Endothelial cell of umbilical vein (primary cell): ENCODE data around the gene SLC35E4. TPM values are rescaled to one million over a fixed set of nuclear protein-coding genes. Genes with fewer than 3 reads are reported as not detected.

Experiments used
- BruUV-seq: library from RNA; stranded (reverse); fragments of 400-500 nt; replicated peaks from 2 replicates; lab custom pipeline; 2021; lab: Mats Ljungman, UMichigan
- CTCF ChIA-PET: fragments of 300-600, 350-600 bp; sonication (Branson Sonifier 250); formaldehyde crosslinking; loops from one replicate; lab custom pipeline; 2021; ENCODE audit warnings: antibody characterized with exemption, inconsistent platforms; lab: Charles Lee
- POLR2A ChIA-PET: fragments of 300-600, 350-600 bp; sonication (Branson Sonifier 250); formaldehyde crosslinking; loops from one replicate; lab custom pipeline; 2021; ENCODE audit warnings: antibody characterized with exemption, inconsistent platforms; lab: Charles Lee
- DNase-seq: peaks from one replicate; pipeline ENCODE4 v3.0.0-alpha.2; 2011; ENCODE audit warnings: low read depth, low spot score
- FAIRE-seq: peaks from 2 replicates; lab custom pipeline; 2011; peaks lifted over from hg19 to GRCh38; lab: Jason Lieb, UNC
- H2AFZ ChIP-seq: 2 replicates; pipeline ENCODE4 v1.6.0; 2012; ENCODE audit warnings: low read depth, low read length, control low read depth, inconsistent platforms
- H3K27ac ChIP-seq: 2 replicates; pipeline ENCODE4 v1.5.1; 2011; ENCODE audit warnings: low read depth, mild to moderate bottlenecking, control low read depth, low read length, moderate library complexity; ENCODE audit not compliant: insufficient read depth
- H3K27me3 ChIP-seq, 2 experiments: 2 replicates each; pipeline versions ENCODE4 v1.6.0 to v1.6.1; 2011; ENCODE audit warnings: low read length in 2 of 2, mixed read lengths in 1 of 2; ENCODE audit not compliant: control insufficient read depth in 2 of 2, insufficient read depth in 2 of 2
- H3K36me3 ChIP-seq, 2 experiments: 2 replicates in 1 of 2; 3 replicates in 1 of 2; pipeline ENCODE4 v1.5.1; 2011; ENCODE audit warnings: low read length in 2 of 2, mild to moderate bottlenecking in 1 of 2, moderate library complexity in 1 of 2; ENCODE audit not compliant: control insufficient read depth in 2 of 2, insufficient read depth in 2 of 2; ENCODE audit errors: extremely low read depth in 1 of 2
- H3K4me1 ChIP-seq: 3 replicates; pipeline ENCODE4 v1.5.1; 2011; ENCODE audit warnings: mild to moderate bottlenecking, low read length; ENCODE audit not compliant: control insufficient read depth, insufficient read depth; ENCODE audit errors: extremely low read depth
- H3K4me2 ChIP-seq: 2 replicates; pipeline ENCODE4 v1.6.1; 2011; ENCODE audit warnings: low read length, control low read depth, mixed read lengths; ENCODE audit not compliant: insufficient read depth
- H3K4me3 ChIP-seq, 3 experiments: fragments of 200-600 bp in 1 of 3; sonication (generic), shearing (Covaris generic) in 1 of 3; replicated peaks in 1 of 3; 2 replicates each; pipeline ENCODE4 v1.5.1; 2011 to 2016; ENCODE audit warnings: control low read depth in 3 of 3, low read length in 3 of 3, mild to moderate bottlenecking in 2 of 3, inconsistent platforms in 1 of 3, low read depth in 1 of 3, moderate library complexity in 1 of 3; ENCODE audit not compliant: insufficient read depth in 1 of 3
- H3K79me2 ChIP-seq: 2 replicates; pipeline ENCODE4 v1.6.0; 2012; ENCODE audit warnings: low read length, inconsistent platforms; ENCODE audit not compliant: control insufficient read depth, insufficient read depth
- H3K9ac ChIP-seq: replicated peaks from 2 replicates; pipeline ENCODE3; 2011; ENCODE audit warnings: low read length, control low read depth; ENCODE audit not compliant: insufficient read depth; ENCODE audit errors: extremely low read depth
- H3K9me1 ChIP-seq: replicated peaks from 3 replicates; pipeline ENCODE4 v1.6.0; 2011; ENCODE audit warnings: mild to moderate bottlenecking, low read length; ENCODE audit not compliant: control insufficient read depth, insufficient read depth; ENCODE audit errors: extremely low read depth
- H3K9me3 ChIP-seq: replicated peaks from 2 replicates; pipeline ENCODE4 v1.5.1; 2012; ENCODE audit warnings: low read length, inconsistent platforms; ENCODE audit not compliant: control insufficient read depth, insufficient read depth
- H4K20me1 ChIP-seq: replicated peaks from 2 replicates; pipeline ENCODE3; 2011; ENCODE audit warnings: mild to moderate bottlenecking, low read length; ENCODE audit not compliant: control insufficient read depth, insufficient read depth; ENCODE audit errors: extremely low read depth
- EZH2 ChIP-seq: IDR thresholded peaks from 2 replicates; pipeline ENCODE4 v1.6.1; 2012; ENCODE audit warnings: borderline replicate concordance, low read depth, mild to moderate bottlenecking, moderate library complexity, low read length, inconsistent platforms; ENCODE audit not compliant: severe bottlenecking
- FOS ChIP-seq: IDR thresholded peaks from 2 replicates; pipeline ENCODE4 v1.6.1; 2011; ENCODE audit warnings: mild to moderate bottlenecking, low read length, moderate library complexity, borderline replicate concordance; ENCODE audit not compliant: insufficient read depth
- GATA2 ChIP-seq: IDR thresholded peaks from 2 replicates; pipeline ENCODE4 v1.7.0; 2011; ENCODE audit warnings: low read depth, mild to moderate bottlenecking, moderate library complexity, mixed read lengths, low read length; ENCODE audit not compliant: insufficient read length, insufficient read depth
- JUN ChIP-seq: IDR thresholded peaks from 2 replicates; pipeline ENCODE4 v1.6.1; 2011; ENCODE audit warnings: borderline replicate concordance, low read depth; ENCODE audit not compliant: insufficient read length, insufficient read depth
- MYC ChIP-seq: IDR thresholded peaks from one replicate; pipeline ENCODE4 v1.6.1; 2011; ENCODE audit warnings: mild to moderate bottlenecking, low read depth, low read length
- POLR2A ChIP-seq: IDR thresholded peaks from 2 replicates; pipeline ENCODE4 v1.6.1; 2012; ENCODE audit warnings: low read depth, mild to moderate bottlenecking, control low read depth, low read length
- POLR2AphosphoS5 ChIP-seq: IDR thresholded peaks from 2 replicates; pipeline ENCODE4 v1.6.1; 2012; ENCODE audit warnings: low read depth, mild to moderate bottlenecking, control low read depth, low read length, moderate library complexity; ENCODE audit not compliant: insufficient read depth
- dilution Hi-C: fragments of 300-500 bp; cut with MboI; formaldehyde crosslinking; loops from one replicate; pipeline ENCODE4 v1.15.0; 2019; ENCODE audit warnings: low sequenced_read_pairs; ENCODE audit not compliant: extremely low pct_ligation_motif_present
- intact Hi-C: fragments of 100-400 bp; cut with micrococcal nuclease; formaldehyde crosslinking; loops from one replicate; pipeline ENCODE4 v1.10.0; 2022
- polyA plus RNA-seq, 4 experiments: library from polyadenylated mRNA; depleted of rRNA in 3 of 4; stranded (reverse) in 3 of 4; unstranded in 1 of 4; fragments of >200 nt; gene quantifications; 2 replicates each; pipeline versions ENCODE4 v1.2.1 to v1.2.3, GENCODE V29; 2011 to 2012; ENCODE audit warnings: missing spikeins in 1 of 4
- total RNA-seq: library from RNA; stranded (reverse); gene quantifications from 2 replicates; pipeline ENCODE4 v1.2.3, GENCODE V29; 2021
- TF ChIP-seq, protein P1 (sequence below), 2 donors: IDR thresholded peaks; 1 replicate in 1 of 2; 2 replicates in 1 of 2; pipeline ENCODE4 v1.5.1; 2011; ENCODE audit warnings: low read length in 2 of 2, mild to moderate bottlenecking in 2 of 2, moderate library complexity in 2 of 2, control low read depth in 1 of 2, inconsistent platforms in 1 of 2, low read depth in 1 of 2; ENCODE audit not compliant: insufficient read depth in 1 of 2; ENCODE audit errors: extremely low read depth in 1 of 2
- TF ChIP-seq, protein P2 (sequence below): IDR thresholded peaks from 2 replicates; pipeline ENCODE4 v1.6.1; 2011; ENCODE audit not compliant: insufficient read depth, insufficient read length

SLC35E4 gene
- total and polyA plus RNA-seq, 2 donors (not counting 3 experiments of a cell fraction or from before 2014, with no cell fraction given), result 10.7 to 15.3 TPM

DNA sequence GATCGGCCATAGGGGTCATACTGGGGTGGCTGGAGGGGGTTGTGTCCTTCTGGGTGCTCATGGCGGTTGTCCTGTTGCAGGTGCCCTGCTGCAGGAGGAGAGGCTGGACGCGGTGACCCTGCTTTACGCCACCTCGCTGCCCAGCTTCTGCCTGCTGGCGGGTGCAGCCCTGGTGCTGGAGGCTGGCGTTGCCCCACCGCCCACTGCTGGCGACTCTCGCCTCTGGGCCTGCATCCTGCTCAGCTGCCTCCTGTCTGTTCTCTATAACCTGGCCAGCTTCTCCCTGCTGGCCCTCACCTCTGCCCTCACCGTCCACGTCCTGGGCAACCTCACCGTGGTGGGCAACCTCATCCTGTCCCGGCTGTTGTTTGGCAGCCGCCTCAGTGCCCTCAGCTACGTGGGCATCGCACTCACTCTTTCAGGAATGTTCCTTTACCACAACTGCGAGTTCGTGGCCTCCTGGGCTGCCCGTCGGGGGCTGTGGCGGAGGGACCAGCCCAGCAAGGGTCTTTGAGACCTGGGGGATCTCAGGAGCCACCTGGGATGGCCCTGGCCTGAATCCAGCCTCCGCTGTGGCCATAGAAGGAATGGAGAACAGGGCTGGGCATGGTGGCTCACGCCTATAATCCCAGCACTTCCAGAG lies 11.1 kb downstream of the SLC35E4 start:
- no peak overlapping the region for H3K27ac ChIP-seq
- no peak overlapping the region for H3K4me2 ChIP-seq
- peaks cover 23% of the 10 kb centered on the region for H3K79me2 ChIP-seq
- ChIA-PET POLR2A (no interaction called here), CTCF (interaction anchor here (1.8 kb wide), 1 partner anchor 12 kb away, joined by 5 read pairs; no protein-coding TSS in a partner anchor)
- no peak for TF ChIP-seq MYC
- no peak for TF ChIP-seq EZH2
- TF ChIP-seq JUN, result no peak
- TF ChIP-seq FOS, result no peak
- TF ChIP-seq GATA2, result no peak
- no peak for TF ChIP-seq POLR2AphosphoS5
- TF ChIP-seq, protein P1, sequence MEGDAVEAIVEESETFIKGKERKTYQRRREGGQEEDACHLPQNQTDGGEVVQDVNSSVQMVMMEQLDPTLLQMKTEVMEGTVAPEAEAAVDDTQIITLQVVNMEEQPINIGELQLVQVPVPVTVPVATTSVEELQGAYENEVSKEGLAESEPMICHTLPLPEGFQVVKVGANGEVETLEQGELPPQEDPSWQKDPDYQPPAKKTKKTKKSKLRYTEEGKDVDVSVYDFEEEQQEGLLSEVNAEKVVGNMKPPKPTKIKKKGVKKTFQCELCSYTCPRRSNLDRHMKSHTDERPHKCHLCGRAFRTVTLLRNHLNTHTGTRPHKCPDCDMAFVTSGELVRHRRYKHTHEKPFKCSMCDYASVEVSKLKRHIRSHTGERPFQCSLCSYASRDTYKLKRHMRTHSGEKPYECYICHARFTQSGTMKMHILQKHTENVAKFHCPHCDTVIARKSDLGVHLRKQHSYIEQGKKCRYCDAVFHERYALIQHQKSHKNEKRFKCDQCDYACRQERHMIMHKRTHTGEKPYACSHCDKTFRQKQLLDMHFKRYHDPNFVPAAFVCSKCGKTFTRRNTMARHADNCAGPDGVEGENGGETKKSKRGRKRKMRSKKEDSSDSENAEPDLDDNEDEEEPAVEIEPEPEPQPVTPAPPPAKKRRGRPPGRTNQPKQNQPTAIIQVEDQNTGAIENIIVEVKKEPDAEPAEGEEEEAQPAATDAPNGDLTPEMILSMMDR (IDR thresholded peaks at IDR 0.05; ENCODE audit: extremely low read depth in 1 of 2, insufficient read depth in 1 of 2, low read depth in 1 of 2, low read length in 2 of 2), result no peak
- no peak for TF ChIP-seq POLR2A
- TF ChIP-seq, protein P2, sequence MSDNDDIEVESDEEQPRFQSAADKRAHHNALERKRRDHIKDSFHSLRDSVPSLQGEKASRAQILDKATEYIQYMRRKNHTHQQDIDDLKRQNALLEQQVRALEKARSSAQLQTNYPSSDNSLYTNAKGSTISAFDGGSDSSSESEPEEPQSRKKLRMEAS, result no peak
- H3K4me3 ChIP-seq, result no peak overlapping the region
- no peak overlapping the region for H3K9ac ChIP-seq
- no peaks in the 10 kb centered on the region for H3K9me1 ChIP-seq
- no peak overlapping the region for H2AFZ ChIP-seq
- BruUV-seq, result no TSS peak
- dilution Hi-C loops, result no loop called here
- intact Hi-C loops, result no loop called here
- peaks cover 0 to 3% of the 10 kb centered on the region in 2 experiments for H3K36me3 ChIP-seq
- FAIRE-seq (no peak), DNase-seq (no peak)
- H4K20me1 ChIP-seq, result no peaks in the 10 kb centered on the region
- no peaks in the 10 kb centered on the region for H3K27me3 ChIP-seq
- no peaks in the 10 kb centered on the region for H3K9me3 ChIP-seq
- H3K4me1 ChIP-seq, result peaks cover 11% of the 10 kb centered on the region
